Measurements from ENCODE around the gene ZNF207. TPM values are rescaled to one million over a fixed set of nuclear protein-coding genes. Genes with fewer than 3 reads are reported as not detected.

ZNF207 gene
- total RNA-seq, 2 experiments from 2014 or later = 189 to 201 TPM

GRCh38 chr17:32323046-32323445 lies 26.9 kb upstream of the ZNF207 start:
- H3K27me3 Mint-ChIP-seq = no peaks in the 10 kb centered on the region
- TF ChIP-seq CTCF (IDR thresholded peaks at IDR 0.05) = no peak
- ChIA-PET CTCF (interaction anchor here (1.1 to 1.7 kb wide), 4 partner anchors 9 to 121 kb away, joined by 3 to 4 read pairs (median 4); partner anchors contain the start of gene PSMD11), POLR2A (no interaction called here)
- intact Hi-C loops (cut with micrococcal nuclease) = no loop called here
- ATAC-seq (no peak), DNase-seq (no peak)
- peak overlapping the region; percentile 55 for H3K27ac Mint-ChIP-seq
- H3K4me3 Mint-ChIP-seq = no peak overlapping the region
- H3K4me1 Mint-ChIP-seq (ENCODE audit: low read depth) = peaks cover 24% of the 10 kb centered on the region
- no peaks in the 10 kb centered on the region for H3K36me3 Mint-ChIP-seq (ENCODE audit: low read depth)
- no peaks in the 10 kb centered on the region for H3K9me3 Mint-ChIP-seq

DNA sequence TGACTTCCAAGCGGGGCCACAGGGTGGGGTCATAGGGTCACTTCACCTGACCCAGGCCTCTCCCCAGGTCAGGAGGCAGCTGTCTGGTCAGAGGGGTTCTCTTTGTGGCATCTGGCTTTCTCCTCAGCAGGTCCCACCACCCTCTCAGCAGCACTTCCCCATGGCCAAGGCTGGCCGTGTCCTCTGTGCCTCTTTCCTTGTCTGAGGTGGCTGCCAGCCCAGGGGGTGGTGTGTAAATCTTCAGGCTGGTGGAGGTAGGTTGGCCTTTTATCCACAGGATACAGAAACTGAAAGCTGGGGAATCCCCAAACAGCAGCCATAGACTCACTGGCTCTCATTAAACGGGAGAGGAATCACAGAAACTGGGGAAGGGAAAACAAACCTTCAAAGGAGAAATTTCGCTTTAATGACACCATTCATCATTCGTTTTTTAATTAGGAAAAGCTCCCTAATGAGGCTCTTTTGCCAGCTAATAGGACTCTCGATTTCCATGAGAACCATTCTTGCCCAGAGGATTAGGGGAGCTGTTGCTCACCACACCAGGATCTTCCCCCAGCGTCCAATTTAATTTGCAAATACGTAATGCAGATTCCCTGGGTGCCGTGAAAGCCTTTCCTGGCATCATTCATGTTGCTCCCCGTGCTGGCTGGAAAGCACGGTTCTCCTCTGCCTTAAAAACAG lies 26.0 kb upstream of the ZNF207 start:
- TF ChIP-seq CTCF (IDR thresholded peaks at IDR 0.05) = no peak
- ChIA-PET CTCF (interaction anchor here (0.9 to 1.7 kb wide), 6 partner anchors 8 to 120 kb away, joined by 3 to 4 read pairs (median 3); partner anchors contain the start of gene PSMD11), POLR2A (interaction anchor here (1.1 kb wide), 1 partner anchor 104 kb away, joined by 3 read pairs; no protein-coding TSS in a partner anchor)
- Mint-ChIP-seq H3K27ac (peak overlapping the region; percentile 8), H3K9me3 (no peaks in the 10 kb centered on the region), H3K4me3 (no peak overlapping the region), H3K36me3 (ENCODE audit: low read depth) (no peaks in the 10 kb centered on the region), H3K4me1 (ENCODE audit: low read depth) (peaks cover 24% of the 10 kb centered on the region), H3K27me3 (no peaks in the 10 kb centered on the region)
- peak; percentile 62 for DNase-seq
- intact Hi-C loops (cut with micrococcal nuclease) = no loop called here
- ATAC-seq = peak; percentile 68

GRCh38 chr17:32327911-32328310 lies 22.0 kb upstream of the ZNF207 start:
- CTCF ChIA-PET = interaction anchor here (1.8 to 2.1 kb wide), 2 partner anchors 8 to 13 kb away, joined by 6 to 11 read pairs; no protein-coding TSS in a partner anchor
- no peak overlapping the region for H3K4me3 Mint-ChIP-seq
- H3K4me1 Mint-ChIP-seq (ENCODE audit: low read depth) = peaks cover 48% of the 10 kb centered on the region
- no peak for DNase-seq
- no peak overlapping the region for H3K27ac Mint-ChIP-seq
- POLR2A ChIA-PET = interaction anchor here (1.1 to 2.2 kb wide), 2 partner anchors 14 to 41 kb away, joined by 3 to 8 read pairs; partner anchors contain the start of gene C17orf75
- no peaks in the 10 kb centered on the region for H3K9me3 Mint-ChIP-seq
- intact Hi-C loops (cut with micrococcal nuclease) = no loop called here
- TF ChIP-seq CTCF (IDR thresholded peaks at IDR 0.05) = no peak
- no peaks in the 10 kb centered on the region for H3K27me3 Mint-ChIP-seq
- peaks cover 13% of the 10 kb centered on the region for H3K36me3 Mint-ChIP-seq (ENCODE audit: low read depth)
- ATAC-seq = no peak

GRCh38 chr17:32330147-32330546 lies 19.8 kb upstream of the ZNF207 start:
- TF ChIP-seq CTCF (IDR thresholded peaks at IDR 0.05) = no peak
- Mint-ChIP-seq H3K9me3 (no peaks in the 10 kb centered on the region), H3K27ac (peak overlapping the region; percentile 79), H3K27me3 (no peaks in the 10 kb centered on the region), H3K36me3 (ENCODE audit: low read depth) (peaks cover 23% of the 10 kb centered on the region), H3K4me1 (ENCODE audit: low read depth) (peaks cover 31% of the 10 kb centered on the region), H3K4me3 (no peak overlapping the region)
- ATAC-seq = peak; percentile 42
- CTCF ChIA-PET = interaction anchor here (0.8 to 1.6 kb wide), 4 partner anchors 10 to 114 kb away, joined by 3 to 9 read pairs (median 4); no protein-coding TSS in a partner anchor
- DNase-seq = no peak
- POLR2A ChIA-PET = no interaction called here
- intact Hi-C loops (cut with micrococcal nuclease) = no loop called here

Measured in activated CD8-positive, alpha-beta T cell treated with anti-CD3 and anti-CD28 coated beads for 36 hours (primary cell).